CD4-positive, CD25-positive, alpha-beta regulatory T cell (primary cell): ENCODE results near the gene TMEM30A. TPM values are rescaled to one million over a fixed set of nuclear protein-coding genes. Genes with fewer than 3 reads are reported as not detected.

Experiments
- ATAC-seq, 2 donors: fragments of 150-1000 bp; cut with Tn5 transposase; one replicate each; pipeline ENCODE4 v1.10.0; 2021; ENCODE audit warnings: low read depth in 2 of 2, moderate number of reproducible peaks in 2 of 2, moderate library complexity in 1 of 2
- DNase-seq, 3 donors: peaks; one replicate each; pipeline versions ENCODE4 v3.0.0 to v3.0.0-alpha.2; 2012 to 2022; ENCODE audit warnings: mixed read lengths in 1 of 3
- H3K27ac ChIP-seq: one replicate; pipeline ENCODE4 v1.7.0; 2013; ENCODE audit warnings: mild to moderate bottlenecking, low read length; ENCODE audit not compliant: insufficient read depth, poor library complexity, severe bottlenecking
- H3K27me3 ChIP-seq: one replicate; pipeline ENCODE4 v1.7.0; 2013; ENCODE audit warnings: low read length; ENCODE audit not compliant: control insufficient read depth, insufficient read depth
- H3K36me3 ChIP-seq: one replicate; pipeline ENCODE4 v1.7.0; 2013; ENCODE audit warnings: mild to moderate bottlenecking, low read length, moderate library complexity; ENCODE audit not compliant: control insufficient read depth, insufficient read depth
- H3K4me1 ChIP-seq: 2 replicates; pipeline ENCODE4 v1.7.0; 2013; ENCODE audit warnings: mild to moderate bottlenecking, low read length; ENCODE audit not compliant: insufficient read depth, control insufficient read depth, poor library complexity, severe bottlenecking
- H3K4me3 ChIP-seq: one replicate; pipeline ENCODE4 v1.7.0; 2013; ENCODE audit warnings: low read depth, mild to moderate bottlenecking, low read length, moderate library complexity
- H3K9me3 ChIP-seq, 2 experiments: 1 replicate in 1 of 2; 2 replicates in 1 of 2; pipeline ENCODE4 v1.7.0; 2013; ENCODE audit warnings: low read length in 2 of 2, mild to moderate bottlenecking in 1 of 2, moderate library complexity in 1 of 2; ENCODE audit not compliant: control insufficient read depth in 2 of 2
- H3K27ac Mint-ChIP-seq, 3 donors: one replicate each; pipeline ENCODE4 v1.8.0; 2020 to 2022; ENCODE audit warnings: mild to moderate bottlenecking in 3 of 3, mixed read lengths in 3 of 3, moderate library complexity in 2 of 3
- H3K27me3 Mint-ChIP-seq: one replicate; pipeline ENCODE4 v1.8.0; 2022; ENCODE audit warnings: mild to moderate bottlenecking, mixed read lengths
- H3K36me3 Mint-ChIP-seq: one replicate; pipeline ENCODE4 v1.8.0; 2020; ENCODE audit warnings: mixed read lengths
- H3K4me1 Mint-ChIP-seq, 4 donors: one replicate each; pipeline ENCODE4 v1.8.0; 2020 to 2022; ENCODE audit warnings: mixed read lengths in 4 of 4, mild to moderate bottlenecking in 1 of 4
- H3K4me3 Mint-ChIP-seq, 4 donors: one replicate each; pipeline ENCODE4 v1.8.0; 2020 to 2022; ENCODE audit warnings: mild to moderate bottlenecking in 4 of 4, mixed read lengths in 4 of 4, moderate library complexity in 3 of 4
- H3K9me3 Mint-ChIP-seq, 7 donors: one replicate each; pipeline ENCODE4 v1.8.0; 2020 to 2022; ENCODE audit warnings: mixed read lengths in 7 of 7, mild to moderate bottlenecking in 3 of 7, moderate library complexity in 2 of 7
- polyA plus RNA-seq, 4 donors: library from polyadenylated mRNA; unstranded; fragments of 300-500 nt; fragmentation: Illumina TruSeq; gene quantifications; one replicate each; pipeline ENCODE4 v1.2.3, GENCODE V29; 2021
- total RNA-seq: library from RNA; stranded (reverse); gene quantifications from one replicate; pipeline ENCODE4 v1.2.3, GENCODE V29; 2022

The TMEM30A gene
- total and polyA plus RNA-seq, 5 donors from 2014 or later: 32.5 to 45.5 (median 41.2) TPM

- Mint-ChIP-seq H3K4me3 (no peak overlapping the region), H3K27me3 (peaks cover 38% of the 10 kb centered on the region), H3K27ac (no peak overlapping the region), H3K9me3 (no peaks in the 10 kb centered on the region), H3K36me3 (no peaks in the 10 kb centered on the region), H3K4me1 (no peaks in the 10 kb centered on the region)
- no peaks in the 10 kb centered on the region for H3K36me3 ChIP-seq
- no peaks in the 10 kb centered on the region for H3K9me3 ChIP-seq
- H3K4me3 ChIP-seq: no peak overlapping the region
- peaks cover 21% of the 10 kb centered on the region for H3K27me3 ChIP-seq
- H3K4me1 ChIP-seq: no peaks in the 10 kb centered on the region
- H3K27ac ChIP-seq: no peak overlapping the region
- DNase-seq (no peak), ATAC-seq (no peak)
These were observed 62.3 kb downstream of the TMEM30A start for GRCh38 chr6:75222261-75222660.

- no peak for DNase-seq
- H3K4me3 ChIP-seq: no peak overlapping the region
- peaks cover 23% of the 10 kb centered on the region for H3K27me3 ChIP-seq
- no peaks in the 10 kb centered on the region for H3K4me1 ChIP-seq
- H3K4me1 Mint-ChIP-seq: no peaks in the 10 kb centered on the region
- peaks cover 40% of the 10 kb centered on the region for H3K27me3 Mint-ChIP-seq
- no peak for ATAC-seq
- no peak overlapping the region for H3K4me3 Mint-ChIP-seq
- H3K36me3 Mint-ChIP-seq: no peaks in the 10 kb centered on the region
- H3K9me3 ChIP-seq: no peaks in the 10 kb centered on the region
- no peak overlapping the region for H3K27ac Mint-ChIP-seq
- no peak overlapping the region for H3K27ac ChIP-seq
- no peaks in the 10 kb centered on the region for H3K9me3 Mint-ChIP-seq
- no peaks in the 10 kb centered on the region for H3K36me3 ChIP-seq
These were observed 63.5 kb downstream of the TMEM30A start for GRCh38 chr6:75221116-75221515.

- Histone ChIP-seq H3K4me3 (no peak overlapping the region), H3K27ac (no peak overlapping the region), H3K4me1 (no peaks in the 10 kb centered on the region), H3K9me3 (no peaks in the 10 kb centered on the region), H3K27me3 (peaks cover 23% of the 10 kb centered on the region), H3K36me3 (no peaks in the 10 kb centered on the region)
- Mint-ChIP-seq H3K27ac (no peak overlapping the region), H3K4me1 (no peaks in the 10 kb centered on the region), H3K4me3 (no peak overlapping the region), H3K27me3 (peaks cover 40% of the 10 kb centered on the region), H3K9me3 (no peaks in the 10 kb centered on the region), H3K36me3 (no peaks in the 10 kb centered on the region)
- ATAC-seq (no peak), DNase-seq (no peak)
These were observed 64.2 kb downstream of the TMEM30A start for GRCh38 chr6:75220357-75220756.

GRCh38 chr6:75219263-75219662 lies 65.3 kb downstream of the TMEM30A start:
- DNase-seq: no peak
- Histone ChIP-seq H3K4me1 (no peaks in the 10 kb centered on the region), H3K9me3 (no peaks in the 10 kb centered on the region), H3K4me3 (no peak overlapping the region), H3K27ac (no peak overlapping the region), H3K27me3 (peaks cover 24% of the 10 kb centered on the region), H3K36me3 (no peaks in the 10 kb centered on the region)
- Mint-ChIP-seq H3K4me1 (no peaks in the 10 kb centered on the region), H3K9me3 (no peaks in the 10 kb centered on the region), H3K27ac (no peak overlapping the region), H3K36me3 (no peaks in the 10 kb centered on the region), H3K27me3 (peaks cover 31% of the 10 kb centered on the region), H3K4me3 (no peak overlapping the region)
- no peak for ATAC-seq

- ATAC-seq (no peak), DNase-seq (no peak)
- Histone ChIP-seq H3K36me3 (no peaks in the 10 kb centered on the region), H3K27me3 (peaks cover 17% of the 10 kb centered on the region), H3K9me3 (no peaks in the 10 kb centered on the region), H3K4me1 (no peaks in the 10 kb centered on the region), H3K27ac (no peak overlapping the region), H3K4me3 (no peak overlapping the region)
- Mint-ChIP-seq H3K9me3 (no peaks in the 10 kb centered on the region), H3K4me3 (no peak overlapping the region), H3K4me1 (no peaks in the 10 kb centered on the region), H3K36me3 (no peaks in the 10 kb centered on the region), H3K27ac (no peak overlapping the region), H3K27me3 (peaks cover 38% of the 10 kb centered on the region)
These were observed 67.4 kb downstream of the TMEM30A start for GRCh38 chr6:75217193-75217592.

GRCh38 chr6:75215291-75215690 lies 69.3 kb downstream of the TMEM30A start:
- no peaks in the 10 kb centered on the region for H3K4me1 ChIP-seq
- no peaks in the 10 kb centered on the region for H3K9me3 ChIP-seq
- ATAC-seq (no peak), DNase-seq (no peak)
- H3K27me3 ChIP-seq: peaks cover 11% of the 10 kb centered on the region
- H3K36me3 ChIP-seq: no peaks in the 10 kb centered on the region
- no peak overlapping the region for H3K27ac Mint-ChIP-seq
- H3K9me3 Mint-ChIP-seq: no peaks in the 10 kb centered on the region
- peaks cover 50% of the 10 kb centered on the region for H3K27me3 Mint-ChIP-seq
- H3K4me3 Mint-ChIP-seq: no peak overlapping the region
- H3K4me1 Mint-ChIP-seq: peaks cover 0 to 8% (median 3%) of the 10 kb centered on the region in 4 donors
- no peak overlapping the region for H3K4me3 ChIP-seq
- H3K27ac ChIP-seq: no peak overlapping the region
- H3K36me3 Mint-ChIP-seq: no peaks in the 10 kb centered on the region

- Mint-ChIP-seq H3K27ac (no peak overlapping the region), H3K4me1 (peaks cover 5 to 17% (median 8%) of the 10 kb centered on the region in 4 donors), H3K9me3 (no peaks in the 10 kb centered on the region), H3K36me3 (no peaks in the 10 kb centered on the region), H3K4me3 (no peak overlapping the region), H3K27me3 (peaks cover 52% of the 10 kb centered on the region)
- Histone ChIP-seq H3K27me3 (peaks cover 10% of the 10 kb centered on the region), H3K36me3 (no peaks in the 10 kb centered on the region), H3K4me1 (peaks cover 4% of the 10 kb centered on the region), H3K4me3 (no peak overlapping the region), H3K27ac (no peak overlapping the region), H3K9me3 (no peaks in the 10 kb centered on the region)
- no peak for DNase-seq
- no peak for ATAC-seq
These were observed 70.9 kb downstream of the TMEM30A start for GRCh38 chr6:75213732-75214131.

- Mint-ChIP-seq H3K4me1 (peaks cover 9 to 23% (median 12%) of the 10 kb centered on the region in 4 donors), H3K9me3 (peaks cover 0 to under 1% (median 0%) of the 10 kb centered on the region in 7 donors), H3K27ac (no peak overlapping the region), H3K27me3 (peaks cover 56% of the 10 kb centered on the region), H3K36me3 (no peaks in the 10 kb centered on the region), H3K4me3 (no peak overlapping the region)
- no peak overlapping the region for H3K27ac ChIP-seq
- H3K27me3 ChIP-seq: peaks cover 13% of the 10 kb centered on the region
- no peaks in the 10 kb centered on the region for H3K9me3 ChIP-seq
- H3K4me3 ChIP-seq: no peak overlapping the region
- no peak for DNase-seq
- H3K4me1 ChIP-seq: peaks cover 10% of the 10 kb centered on the region
- H3K36me3 ChIP-seq: no peaks in the 10 kb centered on the region
- ATAC-seq: no peak
These were observed 71.5 kb downstream of the TMEM30A start for GRCh38 chr6:75213112-75213511.
